GM19193 (cell line): ENCODE data around the gene TBC1D1.

Source experiments
- POLR2A ChIP-seq: IDR thresholded peaks from 4 replicates; pipeline ENCODE4 v1.6.1; 2011; ENCODE audit not compliant: insufficient read depth, insufficient read length; ENCODE audit errors: extremely low read depth

The TBC1D1 gene, protein sequence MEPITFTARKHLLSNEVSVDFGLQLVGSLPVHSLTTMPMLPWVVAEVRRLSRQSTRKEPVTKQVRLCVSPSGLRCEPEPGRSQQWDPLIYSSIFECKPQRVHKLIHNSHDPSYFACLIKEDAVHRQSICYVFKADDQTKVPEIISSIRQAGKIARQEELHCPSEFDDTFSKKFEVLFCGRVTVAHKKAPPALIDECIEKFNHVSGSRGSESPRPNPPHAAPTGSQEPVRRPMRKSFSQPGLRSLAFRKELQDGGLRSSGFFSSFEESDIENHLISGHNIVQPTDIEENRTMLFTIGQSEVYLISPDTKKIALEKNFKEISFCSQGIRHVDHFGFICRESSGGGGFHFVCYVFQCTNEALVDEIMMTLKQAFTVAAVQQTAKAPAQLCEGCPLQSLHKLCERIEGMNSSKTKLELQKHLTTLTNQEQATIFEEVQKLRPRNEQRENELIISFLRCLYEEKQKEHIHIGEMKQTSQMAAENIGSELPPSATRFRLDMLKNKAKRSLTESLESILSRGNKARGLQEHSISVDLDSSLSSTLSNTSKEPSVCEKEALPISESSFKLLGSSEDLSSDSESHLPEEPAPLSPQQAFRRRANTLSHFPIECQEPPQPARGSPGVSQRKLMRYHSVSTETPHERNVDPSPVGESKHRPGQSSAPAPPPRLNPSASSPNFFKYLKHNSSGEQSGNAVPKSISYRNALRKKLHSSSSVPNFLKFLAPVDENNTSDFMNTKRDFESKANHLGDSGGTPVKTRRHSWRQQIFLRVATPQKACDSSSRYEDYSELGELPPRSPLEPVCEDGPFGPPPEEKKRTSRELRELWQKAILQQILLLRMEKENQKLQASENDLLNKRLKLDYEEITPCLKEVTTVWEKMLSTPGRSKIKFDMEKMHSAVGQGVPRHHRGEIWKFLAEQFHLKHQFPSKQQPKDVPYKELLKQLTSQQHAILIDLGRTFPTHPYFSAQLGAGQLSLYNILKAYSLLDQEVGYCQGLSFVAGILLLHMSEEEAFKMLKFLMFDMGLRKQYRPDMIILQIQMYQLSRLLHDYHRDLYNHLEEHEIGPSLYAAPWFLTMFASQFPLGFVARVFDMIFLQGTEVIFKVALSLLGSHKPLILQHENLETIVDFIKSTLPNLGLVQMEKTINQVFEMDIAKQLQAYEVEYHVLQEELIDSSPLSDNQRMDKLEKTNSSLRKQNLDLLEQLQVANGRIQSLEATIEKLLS (N-terminal part only)

DNA sequence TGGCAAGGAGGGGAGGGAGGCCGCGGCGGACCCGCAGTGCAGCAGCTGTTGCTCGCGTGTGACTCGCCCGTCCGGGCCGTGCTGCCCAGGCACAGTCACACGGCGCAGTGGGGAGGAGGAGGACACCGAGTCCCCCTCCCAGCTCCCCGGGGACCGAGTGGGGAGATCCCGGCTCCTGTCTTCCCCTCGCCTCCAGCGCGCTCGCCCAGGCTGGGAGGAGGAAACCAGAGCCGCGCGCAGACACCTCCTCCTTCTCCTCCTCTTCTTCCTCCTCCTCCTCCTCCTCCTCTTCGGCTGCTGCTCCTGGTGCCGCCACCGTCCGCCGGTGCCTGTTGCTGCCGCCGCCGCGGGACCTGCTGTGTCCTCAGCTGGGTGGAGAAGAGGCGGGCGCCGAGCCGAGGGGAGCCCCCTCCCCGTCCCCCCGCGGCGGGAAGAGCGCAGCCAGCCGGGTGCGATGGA is at the start of gene TBC1D1:
TBC1D1 (plus strand) TSS at position 284 of the 459 bp plus-strand sequence. CDS start 11,012 bp downstream, outside the sequence.
- no peak for TF ChIP-seq POLR2A

DNA sequence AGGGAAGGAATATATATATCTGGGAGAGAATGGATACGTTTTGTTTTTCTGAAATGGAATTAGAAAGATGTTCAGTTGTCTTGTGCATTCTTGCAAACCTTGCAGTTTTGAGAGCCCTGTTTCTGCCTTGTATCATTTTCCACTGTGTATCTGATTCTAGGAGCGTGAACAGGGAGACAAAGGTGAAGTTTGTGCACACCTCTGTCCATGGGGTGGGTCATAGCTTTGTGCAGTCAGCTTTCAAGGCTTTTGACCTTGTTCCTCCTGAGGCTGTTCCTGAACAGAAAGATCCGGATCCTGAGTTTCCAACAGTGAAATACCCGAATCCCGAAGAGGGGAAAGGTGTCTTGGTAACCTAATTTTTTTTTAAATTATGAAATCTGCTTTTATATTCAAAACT is 46.7 kb upstream of the TBC1D1 start:
- TF ChIP-seq POLR2A: no peak

DNA sequence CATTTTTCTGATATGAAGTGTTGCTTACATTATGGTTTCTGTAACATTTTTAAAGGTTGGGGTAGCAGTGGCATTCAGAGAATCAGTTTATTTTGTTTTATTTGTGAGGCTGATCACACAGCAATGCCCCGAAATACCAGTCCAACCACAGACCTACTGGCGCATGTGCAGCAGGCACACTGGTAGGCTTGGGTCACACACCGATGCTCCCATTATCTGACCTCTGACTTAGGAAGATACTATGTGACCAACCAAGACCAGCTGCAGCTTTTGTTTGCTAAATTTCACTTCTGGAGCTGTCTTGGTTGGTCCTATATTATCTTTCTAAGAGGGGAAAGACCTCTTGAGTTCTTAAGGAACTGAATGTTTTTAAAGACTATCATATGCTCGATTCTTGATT is 45.7 kb upstream of the TBC1D1 start:
- TF ChIP-seq POLR2A: no peak

DNA sequence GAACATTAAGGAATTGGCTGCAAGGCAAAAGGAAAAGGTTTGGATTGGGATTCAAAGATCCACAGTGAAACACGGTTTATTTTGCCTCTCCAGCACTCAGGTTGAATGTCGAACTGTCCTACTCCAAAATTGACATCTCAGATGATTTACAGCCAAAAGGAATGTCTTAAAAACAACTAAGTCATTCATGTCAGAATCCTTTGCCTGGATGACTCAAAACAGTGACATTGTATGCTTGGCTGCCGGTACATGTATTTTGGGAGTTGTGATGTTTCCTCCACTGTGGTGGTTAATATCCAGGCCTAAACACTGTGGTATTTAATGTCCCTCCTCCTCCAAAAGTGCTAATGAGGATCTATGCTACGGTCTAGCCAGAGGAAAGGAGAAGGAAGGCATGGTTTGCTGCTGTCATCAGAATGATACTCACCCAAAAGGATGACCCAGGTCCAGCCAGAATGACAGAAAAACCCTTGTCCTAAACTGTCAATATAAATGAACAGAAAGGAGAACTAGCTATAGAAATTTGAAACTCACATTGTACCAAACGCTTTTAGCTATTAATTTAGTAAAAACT is 43.5 kb upstream of the TBC1D1 start:
- TF ChIP-seq POLR2A: no peak

DNA sequence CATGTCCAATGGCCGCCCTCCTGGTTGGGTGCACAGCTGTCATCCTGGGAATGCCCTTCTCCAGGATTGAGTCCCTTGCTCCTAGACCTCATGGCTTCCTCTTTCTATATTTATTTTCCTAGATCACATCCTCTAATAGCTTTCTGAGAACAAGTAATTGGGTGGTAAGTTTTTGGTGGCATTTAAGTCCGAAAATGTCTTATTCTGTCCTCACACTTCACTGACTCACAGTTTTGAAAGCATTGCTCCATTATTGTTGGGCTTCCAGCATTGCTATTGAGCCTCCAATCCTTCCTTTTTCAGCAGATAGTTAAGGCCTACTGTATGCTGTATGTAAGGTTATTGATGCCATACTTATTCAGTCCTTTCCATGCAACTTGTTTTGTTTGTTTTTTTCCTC is 38.5 kb upstream of the TBC1D1 start:
- TF ChIP-seq POLR2A: no peak

DNA sequence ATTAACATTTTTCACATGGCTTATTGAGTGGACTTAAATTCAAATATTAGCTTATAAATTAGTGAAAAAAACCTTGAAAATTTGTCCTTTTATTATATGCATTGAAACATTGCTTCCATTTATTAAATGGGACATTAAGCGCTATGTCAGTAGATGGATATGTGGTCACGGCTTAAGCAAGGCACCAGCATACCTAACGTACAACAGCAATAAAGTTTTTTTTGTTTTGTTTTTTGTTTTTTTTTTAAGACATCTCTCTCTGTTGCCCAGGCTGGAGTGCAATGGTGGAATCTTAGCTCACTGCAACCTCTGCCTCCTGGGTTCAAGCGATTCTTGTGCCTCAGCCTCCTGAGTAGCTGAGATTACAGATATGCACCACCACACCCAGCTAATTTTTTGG is 32.8 kb upstream of the TBC1D1 start:
- no peak for TF ChIP-seq POLR2A

DNA sequence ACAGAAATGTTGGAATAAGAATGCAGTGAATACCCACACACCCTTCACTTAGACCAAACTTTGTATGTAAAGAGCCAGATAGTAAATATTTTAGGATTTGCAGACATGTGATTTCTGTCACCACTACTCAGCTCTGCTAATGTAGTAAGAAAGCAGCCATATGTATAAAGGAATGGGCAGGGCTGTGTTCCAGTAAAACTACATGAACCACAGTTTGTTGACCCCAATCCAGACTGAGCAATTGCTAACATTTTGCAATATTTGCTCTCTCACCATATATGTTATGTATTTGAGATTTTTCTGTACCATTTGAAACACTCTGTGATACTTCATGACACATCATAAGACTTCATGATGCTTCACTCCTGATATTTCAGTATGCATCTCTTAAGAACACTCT is 32.0 kb upstream of the TBC1D1 start:
- no peak for TF ChIP-seq POLR2A

DNA sequence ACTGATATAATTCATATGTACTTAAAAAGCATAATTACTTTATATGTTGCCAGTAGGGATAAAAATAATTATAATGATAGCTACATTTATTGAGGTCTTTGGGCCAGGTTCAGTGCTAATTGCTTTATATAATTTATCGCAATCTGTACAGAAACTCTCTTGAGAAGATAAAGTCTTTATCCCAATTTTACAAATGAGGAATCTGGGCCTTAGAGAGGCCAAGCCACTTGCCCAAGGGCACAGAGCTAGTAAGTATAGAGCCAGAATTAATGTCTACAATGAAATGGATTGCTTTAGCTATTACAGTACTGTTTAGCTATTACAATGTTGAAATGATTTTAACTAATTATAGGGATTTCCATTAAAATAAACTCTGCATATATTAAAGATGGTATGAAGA is 30.6 kb upstream of the TBC1D1 start:
- TF ChIP-seq POLR2A: no peak

DNA sequence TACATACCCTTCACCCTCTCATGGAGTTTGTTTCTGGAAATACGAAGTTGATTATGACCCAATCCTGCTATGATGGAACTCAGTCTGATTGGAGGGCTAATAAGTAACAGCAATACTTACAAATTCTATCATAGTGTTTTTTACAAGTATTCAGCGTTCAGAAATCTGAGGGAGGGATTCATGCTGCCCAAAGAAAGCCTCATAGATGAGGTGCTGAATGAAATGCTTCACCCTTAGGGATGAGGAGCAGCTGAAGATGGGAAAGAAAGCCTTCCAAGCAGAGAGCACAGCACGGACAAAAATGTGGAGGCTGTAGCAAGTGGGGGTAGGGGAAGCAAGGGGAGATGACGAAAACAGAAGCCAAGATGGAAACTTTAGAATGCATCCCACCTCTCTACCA is 27.9 kb upstream of the TBC1D1 start:
- TF ChIP-seq POLR2A: no peak

DNA sequence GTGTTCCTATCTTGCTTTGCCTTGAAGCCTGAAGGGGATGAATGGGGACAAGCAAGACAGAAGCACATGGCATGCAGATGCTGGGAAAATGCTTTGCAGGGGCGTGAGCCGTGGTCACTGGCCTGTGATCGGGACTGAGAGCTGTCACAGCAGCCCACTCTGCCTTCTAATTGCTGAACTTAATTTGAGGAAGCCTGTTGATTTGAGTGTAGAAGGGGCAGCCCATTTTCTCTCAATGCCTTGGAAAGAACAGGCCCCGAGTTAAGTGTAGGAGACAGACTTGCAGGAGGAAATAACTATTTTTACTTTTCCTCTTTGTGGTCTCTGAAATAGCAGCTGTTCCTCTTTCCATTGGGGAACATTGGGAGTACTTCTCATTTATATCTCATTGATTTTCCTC is 26.1 kb upstream of the TBC1D1 start:
- no peak for TF ChIP-seq POLR2A

DNA sequence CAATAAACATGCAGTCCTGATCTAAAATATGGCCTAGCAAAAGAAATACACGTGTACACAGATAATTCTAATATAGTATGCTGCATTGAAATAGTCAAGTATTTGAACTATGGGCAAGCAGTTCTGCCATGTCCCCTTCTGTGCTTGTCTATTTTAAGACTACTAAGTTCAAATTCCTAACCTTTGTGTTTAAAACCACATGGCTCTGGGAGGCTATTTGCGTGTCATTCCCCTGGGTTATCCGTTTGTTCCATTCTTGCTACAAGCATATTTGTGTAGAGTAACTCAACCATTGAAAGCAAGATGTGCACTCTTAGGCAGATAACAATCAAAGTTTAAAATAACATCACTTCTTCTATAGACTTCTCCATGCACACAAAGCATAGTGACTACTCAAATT is 25.4 kb upstream of the TBC1D1 start:
- no peak for TF ChIP-seq POLR2A

DNA sequence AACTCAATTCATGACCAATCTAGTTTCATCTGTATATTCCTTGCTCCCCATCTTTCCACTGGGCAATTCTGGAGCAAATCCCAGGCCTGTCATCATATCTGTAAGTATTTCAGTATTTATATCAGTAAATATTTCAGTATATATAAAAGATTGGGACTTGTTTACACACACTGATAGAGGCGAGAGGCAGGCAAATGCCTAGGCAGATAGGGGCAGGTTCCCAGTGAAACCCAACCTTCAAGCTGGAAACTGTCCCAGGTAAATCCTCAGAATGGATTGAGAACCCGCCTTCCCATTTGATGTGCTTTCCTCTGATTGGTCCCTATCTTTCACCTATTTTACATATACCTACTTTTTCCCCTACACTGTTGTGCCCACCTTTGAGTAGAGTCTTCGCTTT is 23.8 kb upstream of the TBC1D1 start:
- no peak for TF ChIP-seq POLR2A

DNA sequence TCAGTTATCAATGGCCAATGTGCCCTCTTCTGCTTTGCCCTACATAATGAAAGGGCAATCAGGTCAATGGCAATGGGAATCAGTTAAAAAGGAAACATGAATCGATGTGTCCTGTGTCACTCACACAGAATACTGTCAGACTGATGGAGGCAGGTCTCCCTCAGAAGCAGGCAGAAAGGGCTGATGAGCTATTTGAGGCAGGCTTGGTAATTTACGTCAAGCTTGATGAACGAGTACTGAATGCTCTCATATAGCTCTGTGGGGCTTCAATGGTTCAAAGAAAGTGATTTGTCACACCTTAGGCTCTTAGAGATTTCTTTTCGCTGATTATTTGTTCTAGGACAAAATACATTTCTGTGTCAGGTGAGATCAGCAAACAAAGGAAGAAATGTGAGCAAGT is 22.6 kb upstream of the TBC1D1 start:
- no peak for TF ChIP-seq POLR2A

DNA sequence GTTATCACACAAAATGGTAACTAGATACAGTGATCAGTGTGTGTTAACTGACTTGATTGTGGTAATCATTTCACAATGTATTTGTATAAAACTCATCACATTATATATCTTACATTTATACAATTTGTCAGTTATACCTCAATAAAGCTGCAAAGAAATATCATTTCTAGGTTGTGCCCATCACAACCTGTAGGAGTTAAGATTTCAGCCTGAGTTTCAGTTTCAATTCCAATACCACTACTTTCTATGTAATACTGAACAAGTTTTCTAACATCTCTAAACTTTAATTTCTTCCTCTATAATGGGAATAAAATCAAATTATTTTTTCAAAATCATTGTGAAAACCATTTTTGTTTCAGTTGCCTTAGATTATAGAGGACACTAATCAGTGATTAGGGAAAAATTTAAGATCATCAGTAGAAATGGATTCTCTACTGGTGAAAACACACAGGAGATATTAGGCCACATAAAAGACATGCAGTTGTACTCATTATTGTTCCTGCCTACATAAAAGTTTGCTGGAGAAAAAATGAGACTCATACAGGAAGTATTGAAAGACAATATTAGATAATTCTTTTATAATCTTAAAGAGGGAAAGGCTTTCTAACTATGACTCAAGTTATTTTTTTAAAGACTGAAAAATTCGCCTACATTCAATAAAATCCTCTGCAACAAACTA is 18.4 kb upstream of the TBC1D1 start:
- no peak for TF ChIP-seq POLR2A
